Panc1 (cell line): Measurements from ENCODE around the gene OR1N2. TPM values are rescaled to one million over a fixed set of nuclear protein-coding genes. Genes with fewer than 3 reads are reported as not detected.

ENCODE experiments used
- ATAC-seq: fragments of 200-7000 bp; cut with Tn5 transposase; 2 replicates; pipeline ENCODE4 v1.9.1; 2020; ENCODE audit warnings: mild to moderate bottlenecking, moderate library complexity
- BruUV-seq: library from RNA; stranded (reverse); fragments of 400-500 nt; replicated peaks from 2 replicates; lab custom pipeline; 2021; lab: Mats Ljungman, UMichigan
- CTCF ChIA-PET: fragments of 300-600 bp; sonication (Branson Sonifier 250); formaldehyde crosslinking; loops from one replicate; lab custom pipeline; 2022; ENCODE audit warnings: antibody characterized with exemption; lab: Charles Lee
- POLR2A ChIA-PET: fragments of 300-600 bp; sonication (Branson Sonifier 250); formaldehyde crosslinking; loops from one replicate; lab custom pipeline; 2022; ENCODE audit warnings: antibody characterized with exemption; lab: Charles Lee
- DNase-seq: peaks from one replicate; pipeline ENCODE4 v3.0.0-alpha.2; 2010; ENCODE audit warnings: low read depth, low spot score
- H3K27ac ChIP-seq: 2 replicates; pipeline ENCODE4 v1.5.1; 2011; ENCODE audit warnings: mild to moderate bottlenecking, low read length, inconsistent platforms
- H3K27me3 ChIP-seq: fragments of 200-500 bp; sonication (Bioruptor generic); 2 replicates; pipeline ENCODE4 v1.6.0; 2014; ENCODE audit warnings: low read length, inconsistent platforms; ENCODE audit not compliant: control insufficient read depth, insufficient read depth
- H3K36me3 ChIP-seq: fragments of 200-500 bp; sonication (Bioruptor generic); 2 replicates; pipeline ENCODE4 v1.5.1; 2014; ENCODE audit warnings: inconsistent platforms, mild to moderate bottlenecking, low read length, moderate library complexity; ENCODE audit not compliant: control insufficient read depth, insufficient read depth
- H3K4me1 ChIP-seq: 2 replicates; pipeline ENCODE4 v1.5.1; 2011; ENCODE audit warnings: inconsistent platforms, mild to moderate bottlenecking, low read length, moderate library complexity; ENCODE audit not compliant: control insufficient read depth, insufficient read depth
- H3K4me3 ChIP-seq, 2 experiments: 2 replicates each; pipeline ENCODE4 v1.5.1; 2011 to 2012; ENCODE audit warnings: low read depth in 2 of 2, low read length in 2 of 2, mild to moderate bottlenecking in 2 of 2, inconsistent platforms in 1 of 2, moderate library complexity in 1 of 2
- H3K9me3 ChIP-seq: fragments of 200-500 bp; sonication (Bioruptor generic); 2 replicates; pipeline ENCODE4 v1.5.1; 2014; ENCODE audit warnings: low read depth, mild to moderate bottlenecking, inconsistent platforms, low read length, moderate library complexity; ENCODE audit not compliant: control insufficient read depth, insufficient read depth
- POLR2AphosphoS5 ChIP-seq: IDR thresholded peaks from 2 replicates; pipeline ENCODE4 v1.6.1; 2012; ENCODE audit warnings: mild to moderate bottlenecking, low read depth, low read length, moderate library complexity
- SIN3A ChIP-seq: IDR thresholded peaks from 2 replicates; pipeline ENCODE4 v1.6.1; 2012; ENCODE audit warnings: low read depth, mild to moderate bottlenecking, low read length, moderate library complexity, borderline replicate concordance; ENCODE audit not compliant: insufficient read depth
- TCF7L2 ChIP-seq: IDR thresholded peaks from 2 replicates; pipeline ENCODE4 v1.6.1; 2011; ENCODE audit warnings: mild to moderate bottlenecking, low read depth, low read length, inconsistent platforms
- in situ Hi-C: cut with HindIII; loops from 2 replicates; pipeline ENCODE4 v1.10.0; 2016; ENCODE audit warnings: low sequenced_read_pairs, low pct_unique_long_range_greater_than_20kb
- intact Hi-C: fragments of 100-400 bp; cut with micrococcal nuclease; formaldehyde crosslinking; loops from one replicate; pipeline ENCODE4 v1.10.0; 2022; ENCODE audit not compliant: unreplicated experiment
- total RNA-seq: library from RNA; stranded (reverse); gene quantifications from one replicate; pipeline ENCODE4 v1.2.1, GENCODE V29; 2021; ENCODE audit not compliant: unreplicated experiment
- TF ChIP-seq, protein P1 (sequence below), 2 experiments: IDR thresholded peaks; 2 replicates each; pipeline ENCODE4 v1.6.1; 2011 to 2012; ENCODE audit warnings: low read depth in 2 of 2, control low read depth in 1 of 2, low read length in 1 of 2, mild to moderate bottlenecking in 1 of 2, moderate library complexity in 1 of 2; ENCODE audit not compliant: insufficient read depth in 1 of 2
- TF ChIP-seq, protein P2 (sequence below): fragments of 450-650 bp; IDR thresholded peaks from 2 replicates; pipeline ENCODE4 v1.5.1; 2017; ENCODE audit warnings: mild to moderate bottlenecking

Gene OR1N2
- total RNA-seq, 1 experiment from 2014 or later = not detected

DNA sequence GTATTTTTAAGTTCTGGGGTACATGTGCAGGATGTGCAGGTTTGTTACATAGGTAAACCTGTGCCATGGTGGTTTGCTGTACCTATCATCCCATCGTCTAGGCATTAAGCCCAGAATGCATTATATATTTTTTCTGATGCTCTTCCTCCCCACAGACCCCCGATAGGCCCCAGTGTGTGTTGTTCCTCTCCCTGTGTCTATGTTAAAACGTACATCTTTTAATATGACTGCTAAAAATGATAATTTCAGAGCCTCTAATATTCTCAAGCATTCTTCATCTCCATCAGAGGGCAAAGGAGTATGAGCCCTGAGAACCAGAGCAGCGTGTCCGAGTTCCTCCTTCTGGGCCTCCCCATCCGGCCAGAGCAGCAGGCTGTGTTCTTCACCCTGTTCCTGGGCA, 42.4 kb upstream of the OR1N2 start, which contains the start of gene OR1J2:
TSS of gene OR1J2 (plus strand) at position 301 of the 400 bp plus-strand sequence. CDS start at position 301, 0 bp downstream.
- no peaks in the 10 kb centered on the region for H3K9me3 ChIP-seq
- H3K27me3 ChIP-seq = no peaks in the 10 kb centered on the region; the same call in 1 of the 2 replicates
- ChIA-PET POLR2A (no interaction called here), CTCF (no interaction called here)
- no peak within 1 kb of the TSS for H3K27ac ChIP-seq
- no TSS peak for BruUV-seq
- H3K4me3 ChIP-seq = no peak within 1 kb of the TSS
- no peak for TF ChIP-seq POLR2AphosphoS5
- TF ChIP-seq, protein P1, sequence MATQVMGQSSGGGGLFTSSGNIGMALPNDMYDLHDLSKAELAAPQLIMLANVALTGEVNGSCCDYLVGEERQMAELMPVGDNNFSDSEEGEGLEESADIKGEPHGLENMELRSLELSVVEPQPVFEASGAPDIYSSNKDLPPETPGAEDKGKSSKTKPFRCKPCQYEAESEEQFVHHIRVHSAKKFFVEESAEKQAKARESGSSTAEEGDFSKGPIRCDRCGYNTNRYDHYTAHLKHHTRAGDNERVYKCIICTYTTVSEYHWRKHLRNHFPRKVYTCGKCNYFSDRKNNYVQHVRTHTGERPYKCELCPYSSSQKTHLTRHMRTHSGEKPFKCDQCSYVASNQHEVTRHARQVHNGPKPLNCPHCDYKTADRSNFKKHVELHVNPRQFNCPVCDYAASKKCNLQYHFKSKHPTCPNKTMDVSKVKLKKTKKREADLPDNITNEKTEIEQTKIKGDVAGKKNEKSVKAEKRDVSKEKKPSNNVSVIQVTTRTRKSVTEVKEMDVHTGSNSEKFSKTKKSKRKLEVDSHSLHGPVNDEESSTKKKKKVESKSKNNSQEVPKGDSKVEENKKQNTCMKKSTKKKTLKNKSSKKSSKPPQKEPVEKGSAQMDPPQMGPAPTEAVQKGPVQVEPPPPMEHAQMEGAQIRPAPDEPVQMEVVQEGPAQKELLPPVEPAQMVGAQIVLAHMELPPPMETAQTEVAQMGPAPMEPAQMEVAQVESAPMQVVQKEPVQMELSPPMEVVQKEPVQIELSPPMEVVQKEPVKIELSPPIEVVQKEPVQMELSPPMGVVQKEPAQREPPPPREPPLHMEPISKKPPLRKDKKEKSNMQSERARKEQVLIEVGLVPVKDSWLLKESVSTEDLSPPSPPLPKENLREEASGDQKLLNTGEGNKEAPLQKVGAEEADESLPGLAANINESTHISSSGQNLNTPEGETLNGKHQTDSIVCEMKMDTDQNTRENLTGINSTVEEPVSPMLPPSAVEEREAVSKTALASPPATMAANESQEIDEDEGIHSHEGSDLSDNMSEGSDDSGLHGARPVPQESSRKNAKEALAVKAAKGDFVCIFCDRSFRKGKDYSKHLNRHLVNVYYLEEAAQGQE (IDR thresholded peaks at IDR 0.05; ENCODE audit: insufficient read depth in 1 of 2, low read depth in 2 of 2, low read length in 1 of 2) = no peak
- TF ChIP-seq TCF7L2 = no peak
- TF ChIP-seq, protein P2, sequence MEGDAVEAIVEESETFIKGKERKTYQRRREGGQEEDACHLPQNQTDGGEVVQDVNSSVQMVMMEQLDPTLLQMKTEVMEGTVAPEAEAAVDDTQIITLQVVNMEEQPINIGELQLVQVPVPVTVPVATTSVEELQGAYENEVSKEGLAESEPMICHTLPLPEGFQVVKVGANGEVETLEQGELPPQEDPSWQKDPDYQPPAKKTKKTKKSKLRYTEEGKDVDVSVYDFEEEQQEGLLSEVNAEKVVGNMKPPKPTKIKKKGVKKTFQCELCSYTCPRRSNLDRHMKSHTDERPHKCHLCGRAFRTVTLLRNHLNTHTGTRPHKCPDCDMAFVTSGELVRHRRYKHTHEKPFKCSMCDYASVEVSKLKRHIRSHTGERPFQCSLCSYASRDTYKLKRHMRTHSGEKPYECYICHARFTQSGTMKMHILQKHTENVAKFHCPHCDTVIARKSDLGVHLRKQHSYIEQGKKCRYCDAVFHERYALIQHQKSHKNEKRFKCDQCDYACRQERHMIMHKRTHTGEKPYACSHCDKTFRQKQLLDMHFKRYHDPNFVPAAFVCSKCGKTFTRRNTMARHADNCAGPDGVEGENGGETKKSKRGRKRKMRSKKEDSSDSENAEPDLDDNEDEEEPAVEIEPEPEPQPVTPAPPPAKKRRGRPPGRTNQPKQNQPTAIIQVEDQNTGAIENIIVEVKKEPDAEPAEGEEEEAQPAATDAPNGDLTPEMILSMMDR = no peak
- TF ChIP-seq SIN3A = no peak
- H3K4me1 ChIP-seq = no peaks in the 10 kb centered on the region
- in situ Hi-C loops (no loop called here), intact Hi-C loops (no loop called here)
- H3K36me3 ChIP-seq = no peaks in the 10 kb centered on the region
- DNase-seq = no peak
- no peak for ATAC-seq

DNA sequence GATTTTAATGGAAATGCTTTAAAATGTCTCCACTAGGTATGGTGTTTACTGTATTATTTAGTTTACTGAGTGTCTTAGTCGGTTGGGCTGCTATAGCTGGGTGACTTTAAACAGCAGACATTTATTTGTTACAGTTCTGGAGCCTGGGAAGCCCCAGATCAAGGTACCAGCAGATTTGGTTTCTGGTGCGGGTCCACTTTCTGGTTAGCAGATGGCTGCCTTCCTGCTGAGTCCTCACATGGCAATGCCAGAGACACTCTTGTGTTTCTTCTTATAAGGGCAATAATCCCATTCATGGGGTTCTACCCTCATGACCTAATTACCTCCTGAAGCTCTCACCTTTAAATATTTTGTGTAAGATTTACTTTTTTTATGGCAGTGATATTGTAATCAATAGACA, 34.7 kb upstream of the OR1N2 start:
- H3K36me3 ChIP-seq = no peaks in the 10 kb centered on the region
- no peak overlapping the region for H3K27ac ChIP-seq
- no peaks in the 10 kb centered on the region for H3K9me3 ChIP-seq
- ChIA-PET CTCF (no interaction called here), POLR2A (no interaction called here)
- BruUV-seq = no TSS peak
- intact Hi-C loops (no loop called here), in situ Hi-C loops (no loop called here)
- ATAC-seq (no peak), DNase-seq (no peak)
- TF ChIP-seq TCF7L2 (no peak), SIN3A (no peak)
- TF ChIP-seq, protein P2 = no peak
- no peaks in the 10 kb centered on the region for H3K27me3 ChIP-seq
- no peaks in the 10 kb centered on the region for H3K4me1 ChIP-seq
- no peak overlapping the region for H3K4me3 ChIP-seq
